Endothelial cell of umbilical vein (primary cell): ENCODE measurements around the gene OTULIN.

Source experiments
- EZH2 ChIP-seq: IDR thresholded peaks from 2 replicates; pipeline ENCODE4 v1.6.1; 2012; ENCODE audit warnings: borderline replicate concordance, low read depth, mild to moderate bottlenecking, moderate library complexity, low read length, inconsistent platforms; ENCODE audit not compliant: severe bottlenecking
- GATA2 ChIP-seq: IDR thresholded peaks from 2 replicates; pipeline ENCODE4 v1.7.0; 2011; ENCODE audit warnings: low read depth, mild to moderate bottlenecking, moderate library complexity, mixed read lengths, low read length; ENCODE audit not compliant: insufficient read length, insufficient read depth
- POLR2A ChIP-seq: IDR thresholded peaks from 2 replicates; pipeline ENCODE4 v1.6.1; 2012; ENCODE audit warnings: low read depth, mild to moderate bottlenecking, control low read depth, low read length
- POLR2AphosphoS5 ChIP-seq: IDR thresholded peaks from 2 replicates; pipeline ENCODE4 v1.6.1; 2012; ENCODE audit warnings: low read depth, mild to moderate bottlenecking, control low read depth, low read length, moderate library complexity; ENCODE audit not compliant: insufficient read depth
- TF ChIP-seq, protein P1 (sequence below), 2 donors: IDR thresholded peaks; 1 replicate in 1 of 2; 2 replicates in 1 of 2; pipeline ENCODE4 v1.5.1; 2011; ENCODE audit warnings: low read length in 2 of 2, mild to moderate bottlenecking in 2 of 2, moderate library complexity in 2 of 2, control low read depth in 1 of 2, inconsistent platforms in 1 of 2, low read depth in 1 of 2; ENCODE audit not compliant: insufficient read depth in 1 of 2; ENCODE audit errors: extremely low read depth in 1 of 2

DNA sequence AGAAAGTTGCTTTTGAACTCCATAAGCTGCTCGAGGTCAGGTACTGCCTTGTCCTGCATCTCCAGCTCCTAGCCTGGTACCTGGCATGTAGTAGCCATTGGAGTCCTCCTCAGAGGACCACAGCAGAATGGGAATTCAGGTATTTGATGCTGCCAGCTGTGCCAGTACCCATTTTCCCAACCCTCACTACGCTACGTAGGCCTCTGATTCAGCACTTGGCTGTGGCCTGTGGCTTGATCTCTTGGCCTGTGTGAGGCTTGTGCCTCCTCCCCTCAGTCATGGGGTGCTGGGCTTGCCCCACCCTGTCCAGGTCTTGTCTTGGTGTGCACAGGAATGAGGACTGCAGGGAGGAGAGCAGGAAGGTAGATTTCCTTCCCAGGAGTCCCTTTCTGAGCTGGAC, 11.8 kb downstream of the OTULIN start:
- TF ChIP-seq, protein P1, sequence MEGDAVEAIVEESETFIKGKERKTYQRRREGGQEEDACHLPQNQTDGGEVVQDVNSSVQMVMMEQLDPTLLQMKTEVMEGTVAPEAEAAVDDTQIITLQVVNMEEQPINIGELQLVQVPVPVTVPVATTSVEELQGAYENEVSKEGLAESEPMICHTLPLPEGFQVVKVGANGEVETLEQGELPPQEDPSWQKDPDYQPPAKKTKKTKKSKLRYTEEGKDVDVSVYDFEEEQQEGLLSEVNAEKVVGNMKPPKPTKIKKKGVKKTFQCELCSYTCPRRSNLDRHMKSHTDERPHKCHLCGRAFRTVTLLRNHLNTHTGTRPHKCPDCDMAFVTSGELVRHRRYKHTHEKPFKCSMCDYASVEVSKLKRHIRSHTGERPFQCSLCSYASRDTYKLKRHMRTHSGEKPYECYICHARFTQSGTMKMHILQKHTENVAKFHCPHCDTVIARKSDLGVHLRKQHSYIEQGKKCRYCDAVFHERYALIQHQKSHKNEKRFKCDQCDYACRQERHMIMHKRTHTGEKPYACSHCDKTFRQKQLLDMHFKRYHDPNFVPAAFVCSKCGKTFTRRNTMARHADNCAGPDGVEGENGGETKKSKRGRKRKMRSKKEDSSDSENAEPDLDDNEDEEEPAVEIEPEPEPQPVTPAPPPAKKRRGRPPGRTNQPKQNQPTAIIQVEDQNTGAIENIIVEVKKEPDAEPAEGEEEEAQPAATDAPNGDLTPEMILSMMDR (IDR thresholded peaks at IDR 0.05; ENCODE audit: extremely low read depth in 1 of 2, insufficient read depth in 1 of 2, low read depth in 1 of 2, low read length in 2 of 2): no peak
- TF ChIP-seq POLR2AphosphoS5: no peak
- no peak for TF ChIP-seq POLR2A
- no peak for TF ChIP-seq EZH2
- TF ChIP-seq GATA2: no peak
